Gastroesophageal sphincter (tissue), 4 donors: ENCODE measurements around the gene TPGS1. TPM values are rescaled to one million over a fixed set of nuclear protein-coding genes. Genes with fewer than 3 reads are reported as not detected.

ENCODE experiments used
- ATAC-seq: fragments of 150-250 bp; one replicate; pipeline ENCODE4 v1.9.1; 2016; ENCODE audit warnings: mild to moderate bottlenecking, moderate library complexity
- H3K27ac ChIP-seq, 4 donors: fragments of 200-600 bp; sonication (generic) in 3 of 4; 1 replicate in 3 of 4; 2 replicates in 1 of 4; pipeline ENCODE4 v1.5.1; 2016 to 2019
- H3K27me3 ChIP-seq: fragments of 200-600 bp; sonication (generic); one replicate; pipeline ENCODE4 v1.5.1; 2019
- H3K36me3 ChIP-seq, 2 donors: fragments of 200-600 bp; sonication (generic); one replicate each; pipeline ENCODE4 v1.5.1; 2019; ENCODE audit warnings: control low read depth in 1 of 2
- H3K4me1 ChIP-seq, 3 donors: fragments of 200-600 bp; sonication (generic); 1 replicate in 2 of 3; 2 replicates in 1 of 3; pipeline ENCODE4 v1.5.1; 2016 to 2019; ENCODE audit warnings: control low read depth in 2 of 3
- H3K4me3 ChIP-seq, 2 donors: fragments of 200-600 bp; sonication (generic); one replicate each; pipeline ENCODE4 v1.5.1; 2019; ENCODE audit warnings: mild to moderate bottlenecking in 1 of 2, moderate library complexity in 1 of 2
- H3K9me3 ChIP-seq, 3 donors: fragments of 200-600 bp; sonication (generic); one replicate each; pipeline ENCODE4 v1.5.1; 2017 to 2019; ENCODE audit warnings: control low read depth in 2 of 3
- EP300 ChIP-seq: sonication (generic); formaldehyde crosslinking; IDR thresholded peaks from one replicate; pipeline ENCODE4 v1.6.1; 2017; ENCODE audit warnings: antibody characterized with exemption, mild to moderate bottlenecking
- POLR2A ChIP-seq, 2 donors: fragments of 450-650 bp; IDR thresholded peaks; one replicate each; pipeline ENCODE4 v1.6.1; 2017; ENCODE audit warnings: antibody characterized with exemption in 2 of 2, mild to moderate bottlenecking in 2 of 2, moderate library complexity in 1 of 2
- POLR2AphosphoS5 ChIP-seq: sonication (generic); formaldehyde crosslinking; IDR thresholded peaks from one replicate; pipeline ENCODE4 v1.6.1; 2017; ENCODE audit warnings: antibody characterized with exemption
- WGBS, 2 donors: methylation state at CpG; one replicate each; pipeline ENCODE4 v1.1.5; 2018; ENCODE audit warnings: low coverage in 1 of 2; 5-methylcytosine and 5-hydroxymethylcytosine counted together
- total RNA-seq, 4 donors: library from RNA; depleted of rRNA; stranded (reverse); fragments of >200 nt; gene quantifications; one replicate each; pipeline ENCODE4 v1.1.0, GENCODE V29; 2016
- TF ChIP-seq, protein P1 (sequence below), 4 experiments: fragments of 200-600 bp in 2 of 4; fragments of 450-650 bp in 2 of 4; sonication (generic) in 1 of 4; IDR thresholded peaks; one replicate each; pipeline ENCODE4 v1.5.1; 2017 to 2019; ENCODE audit warnings: antibody characterized with exemption in 4 of 4, mild to moderate bottlenecking in 2 of 4, moderate library complexity in 2 of 4

Gene TPGS1
- total RNA-seq, 4 donors from 2014 or later: 50.3 to 83.9 (median 69.7) TPM

DNA sequence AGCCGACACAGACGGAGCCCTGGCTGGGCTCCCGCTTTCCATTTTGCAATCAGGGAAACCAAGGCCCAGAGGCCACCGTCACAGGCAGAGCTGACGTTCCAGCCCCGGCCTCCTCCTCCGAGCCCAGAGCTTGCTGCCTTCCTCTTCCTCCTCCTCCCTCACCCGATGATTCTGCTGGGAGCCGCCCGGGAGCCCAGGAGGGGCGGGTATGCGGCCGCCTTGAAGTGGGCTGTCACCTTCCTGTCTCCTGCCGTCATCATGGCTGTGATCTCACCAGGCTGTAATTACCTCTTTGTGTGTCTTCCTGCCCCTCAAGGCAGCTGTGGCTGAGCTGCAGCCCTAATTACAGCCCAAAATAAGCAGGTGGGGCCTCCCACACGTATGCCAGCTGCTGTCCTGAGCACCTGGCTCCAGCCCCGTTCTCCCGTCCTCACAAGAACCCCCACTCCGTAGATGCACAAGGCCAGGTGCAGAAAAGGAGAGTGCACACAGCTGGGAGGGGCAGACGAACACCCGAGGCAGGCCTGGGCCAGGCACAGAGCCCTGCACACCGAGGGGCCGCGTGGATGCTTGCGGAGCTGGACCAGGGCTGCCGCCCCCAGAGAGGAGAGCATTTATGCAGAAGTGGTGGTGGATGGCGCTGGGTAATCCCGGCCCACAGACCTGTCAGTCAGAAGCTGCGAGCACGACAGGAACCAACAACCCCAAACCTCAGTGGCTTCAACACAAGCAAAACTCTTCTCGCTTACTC is 4.0 kb downstream of the TPGS1 start:
- peaks cover 0 to 9% of the 10 kb centered on the region in 2 donors for H3K36me3 ChIP-seq
- WGBS, 2 donors: 16 to 60% methylated on average over 1 to 8 of the region's 30 CpGs
- ATAC-seq: no peak
- H3K4me3 ChIP-seq: peak overlapping the region in 1 of 2 donors; percentile 29
- H3K27ac ChIP-seq: peak overlapping the region in 3 of 4 donors; percentile 72 to 81 (median 77)
- H3K9me3 ChIP-seq: no peaks in the 10 kb centered on the region
- H3K27me3 ChIP-seq: no peaks in the 10 kb centered on the region
- H3K4me1 ChIP-seq: peaks cover 0 to 49% (median 19%) of the 10 kb centered on the region in 3 donors
- TF ChIP-seq EP300 (no peak), POLR2A (IDR thresholded peaks at IDR 0.05) (no peak), POLR2AphosphoS5 (no peak)
- TF ChIP-seq, protein P1, sequence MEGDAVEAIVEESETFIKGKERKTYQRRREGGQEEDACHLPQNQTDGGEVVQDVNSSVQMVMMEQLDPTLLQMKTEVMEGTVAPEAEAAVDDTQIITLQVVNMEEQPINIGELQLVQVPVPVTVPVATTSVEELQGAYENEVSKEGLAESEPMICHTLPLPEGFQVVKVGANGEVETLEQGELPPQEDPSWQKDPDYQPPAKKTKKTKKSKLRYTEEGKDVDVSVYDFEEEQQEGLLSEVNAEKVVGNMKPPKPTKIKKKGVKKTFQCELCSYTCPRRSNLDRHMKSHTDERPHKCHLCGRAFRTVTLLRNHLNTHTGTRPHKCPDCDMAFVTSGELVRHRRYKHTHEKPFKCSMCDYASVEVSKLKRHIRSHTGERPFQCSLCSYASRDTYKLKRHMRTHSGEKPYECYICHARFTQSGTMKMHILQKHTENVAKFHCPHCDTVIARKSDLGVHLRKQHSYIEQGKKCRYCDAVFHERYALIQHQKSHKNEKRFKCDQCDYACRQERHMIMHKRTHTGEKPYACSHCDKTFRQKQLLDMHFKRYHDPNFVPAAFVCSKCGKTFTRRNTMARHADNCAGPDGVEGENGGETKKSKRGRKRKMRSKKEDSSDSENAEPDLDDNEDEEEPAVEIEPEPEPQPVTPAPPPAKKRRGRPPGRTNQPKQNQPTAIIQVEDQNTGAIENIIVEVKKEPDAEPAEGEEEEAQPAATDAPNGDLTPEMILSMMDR (IDR thresholded peaks at IDR 0.05): no peak

- H3K27ac ChIP-seq: no peak overlapping the region
- no peaks in the 10 kb centered on the region for H3K27me3 ChIP-seq
- H3K9me3 ChIP-seq: no peaks in the 10 kb centered on the region
- ATAC-seq: no peak
- WGBS, 2 donors: no CpG with 5 or more reads among the region's 62 CpGs
- H3K36me3 ChIP-seq: peaks cover 0 to 9% of the 10 kb centered on the region in 2 donors
- H3K4me3 ChIP-seq: no peak overlapping the region
- peaks cover 0 to 44% (median 16%) of the 10 kb centered on the region in 3 donors for H3K4me1 ChIP-seq
- no peak for TF ChIP-seq POLR2AphosphoS5
Measured at GRCh38 chr19:512547-513365, 5.5 kb downstream of the TPGS1 start.

DNA sequence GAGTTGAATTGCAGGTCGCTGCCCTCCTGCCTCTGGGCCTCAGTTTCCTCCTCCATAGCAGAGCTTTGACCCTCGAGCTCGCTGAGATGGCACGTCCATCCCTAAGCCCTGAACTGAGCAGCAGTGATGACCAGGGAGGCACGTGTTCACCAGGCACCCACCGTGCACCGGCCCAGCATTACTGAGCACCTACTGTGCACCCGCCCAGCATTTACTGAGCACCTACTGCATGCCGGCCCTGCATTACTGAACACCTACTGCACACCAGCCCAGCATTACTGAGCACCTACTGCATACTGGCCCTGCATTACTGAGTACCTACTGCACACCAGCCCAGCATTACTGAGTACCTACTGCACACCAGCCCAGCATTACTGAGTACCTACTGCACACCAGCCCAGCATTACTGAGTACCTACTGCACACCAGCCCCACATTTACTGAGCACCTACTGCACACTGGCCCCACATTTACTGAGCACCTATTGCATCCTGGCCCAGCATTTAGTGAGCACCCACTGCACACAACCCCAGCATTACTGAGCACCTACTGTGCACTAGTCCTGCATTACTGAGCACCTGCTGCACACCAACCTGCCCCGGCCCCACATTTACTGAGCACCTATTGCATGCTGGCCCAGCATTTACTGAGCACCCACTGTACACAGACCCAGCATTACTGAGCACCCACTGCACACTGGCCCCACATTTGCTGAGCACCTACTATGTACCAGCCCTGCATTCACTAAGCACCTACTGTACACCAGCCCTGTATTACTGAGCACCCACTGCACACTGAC is 6.3 kb downstream of the TPGS1 start:
- 88% methylated on average over 4 of the region's 10 CpGs; no CpG with 5 or more reads in 1 of the 2 donors for WGBS, 2 donors
- TF ChIP-seq POLR2A (IDR thresholded peaks at IDR 0.05) (no peak), EP300 (no peak), POLR2AphosphoS5 (no peak)
- TF ChIP-seq, protein P1 (IDR thresholded peaks at IDR 0.05): no peak
- Histone ChIP-seq H3K4me3 (no peak overlapping the region), H3K4me1 (peaks cover 0 to 36% (median 8%) of the 10 kb centered on the region in 3 donors), H3K27ac (no peak overlapping the region), H3K36me3 (peaks cover 0 to 9% of the 10 kb centered on the region in 2 donors), H3K9me3 (no peaks in the 10 kb centered on the region), H3K27me3 (no peaks in the 10 kb centered on the region)
- ATAC-seq: no peak

- Histone ChIP-seq H3K36me3 (peaks cover 0 to 11% of the 10 kb centered on the region in 2 donors), H3K27me3 (no peaks in the 10 kb centered on the region), H3K4me1 (peaks cover 0 to 30% (median 6%) of the 10 kb centered on the region in 3 donors), H3K27ac (no peak overlapping the region), H3K4me3 (no peak overlapping the region), H3K9me3 (no peaks in the 10 kb centered on the region)
- 96 to 99% methylated on average over 6 to 7 of the region's 9 CpGs for WGBS, 2 donors
- TF ChIP-seq, protein P1 (IDR thresholded peaks at IDR 0.05): no peak
- TF ChIP-seq POLR2AphosphoS5 (no peak), EP300 (no peak), POLR2A (IDR thresholded peaks at IDR 0.05) (no peak)
- ATAC-seq: no peak
Measured at GRCh38 chr19:514166-514663, 6.9 kb downstream of the TPGS1 start.
